HFF-Myc (cell line): ENCODE results near the gene RAB8B.

ENCODE experiments used
- DNase-seq: peaks from one replicate; pipeline ENCODE4 v3.0.0-alpha.2; 2011; ENCODE audit warnings: low read depth; ENCODE audit errors: extremely low read depth
- H3K4me3 ChIP-seq: replicated peaks from 2 replicates; pipeline ENCODE4 v1.5.1; 2011; ENCODE audit warnings: low read depth, mild to moderate bottlenecking, control low read depth, low read length
- TF ChIP-seq, protein P1 (sequence below): IDR thresholded peaks from 2 replicates; pipeline ENCODE4 v1.5.1; 2012; ENCODE audit warnings: mild to moderate bottlenecking, low read depth, low read length, control low read depth; ENCODE audit errors: missing control alignments

The RAB8B gene

DNA sequence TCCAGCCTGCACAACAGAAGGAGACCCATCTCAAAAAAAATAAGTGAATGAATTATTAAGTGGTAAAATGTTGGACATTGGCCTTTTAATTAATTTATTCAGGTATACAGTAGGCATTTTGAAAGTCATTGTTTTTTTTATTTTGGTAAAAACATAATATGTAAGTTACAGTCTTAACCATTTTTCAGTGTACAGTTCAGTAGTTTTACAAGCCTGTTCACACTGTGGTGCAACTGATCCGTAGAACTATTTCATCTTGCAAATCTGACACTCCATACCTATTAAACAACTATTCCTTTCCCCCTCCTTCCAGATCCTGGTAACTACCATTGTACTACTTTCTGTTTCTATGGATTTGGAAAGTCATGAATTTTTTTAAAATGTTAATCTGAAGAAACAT is 51.9 kb downstream of the RAB8B start:
- no peak for DNase-seq
- TF ChIP-seq, protein P1, sequence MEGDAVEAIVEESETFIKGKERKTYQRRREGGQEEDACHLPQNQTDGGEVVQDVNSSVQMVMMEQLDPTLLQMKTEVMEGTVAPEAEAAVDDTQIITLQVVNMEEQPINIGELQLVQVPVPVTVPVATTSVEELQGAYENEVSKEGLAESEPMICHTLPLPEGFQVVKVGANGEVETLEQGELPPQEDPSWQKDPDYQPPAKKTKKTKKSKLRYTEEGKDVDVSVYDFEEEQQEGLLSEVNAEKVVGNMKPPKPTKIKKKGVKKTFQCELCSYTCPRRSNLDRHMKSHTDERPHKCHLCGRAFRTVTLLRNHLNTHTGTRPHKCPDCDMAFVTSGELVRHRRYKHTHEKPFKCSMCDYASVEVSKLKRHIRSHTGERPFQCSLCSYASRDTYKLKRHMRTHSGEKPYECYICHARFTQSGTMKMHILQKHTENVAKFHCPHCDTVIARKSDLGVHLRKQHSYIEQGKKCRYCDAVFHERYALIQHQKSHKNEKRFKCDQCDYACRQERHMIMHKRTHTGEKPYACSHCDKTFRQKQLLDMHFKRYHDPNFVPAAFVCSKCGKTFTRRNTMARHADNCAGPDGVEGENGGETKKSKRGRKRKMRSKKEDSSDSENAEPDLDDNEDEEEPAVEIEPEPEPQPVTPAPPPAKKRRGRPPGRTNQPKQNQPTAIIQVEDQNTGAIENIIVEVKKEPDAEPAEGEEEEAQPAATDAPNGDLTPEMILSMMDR = no peak
- no peak overlapping the region for H3K4me3 ChIP-seq

- TF ChIP-seq, protein P1 = no peak
- no peak overlapping the region for H3K4me3 ChIP-seq
- no peak for DNase-seq
These were observed 53.7 kb downstream of the RAB8B start for GRCh38 chr15:63243101-63243500.

DNA sequence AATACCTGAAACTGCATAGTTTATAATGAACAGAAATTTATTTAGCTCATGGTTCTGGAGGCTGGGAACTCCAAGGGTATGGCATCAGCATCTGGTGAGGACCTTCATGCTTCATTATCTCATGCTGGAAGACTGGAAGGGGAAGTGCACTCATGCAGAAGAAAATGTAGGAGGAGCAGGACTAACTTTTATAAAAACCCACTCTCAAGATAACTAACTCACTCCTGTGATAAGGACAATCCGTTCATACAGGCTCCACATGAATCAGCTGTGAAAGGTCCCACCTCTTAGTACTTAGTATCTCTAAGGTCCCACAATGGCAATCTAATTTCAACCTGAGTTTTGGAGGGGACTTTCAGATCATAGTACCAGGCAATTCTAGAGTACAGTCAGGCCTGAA is 54.4 kb downstream of the RAB8B start:
- DNase-seq = no peak
- H3K4me3 ChIP-seq = no peak overlapping the region
- TF ChIP-seq, protein P1 = no peak

DNA sequence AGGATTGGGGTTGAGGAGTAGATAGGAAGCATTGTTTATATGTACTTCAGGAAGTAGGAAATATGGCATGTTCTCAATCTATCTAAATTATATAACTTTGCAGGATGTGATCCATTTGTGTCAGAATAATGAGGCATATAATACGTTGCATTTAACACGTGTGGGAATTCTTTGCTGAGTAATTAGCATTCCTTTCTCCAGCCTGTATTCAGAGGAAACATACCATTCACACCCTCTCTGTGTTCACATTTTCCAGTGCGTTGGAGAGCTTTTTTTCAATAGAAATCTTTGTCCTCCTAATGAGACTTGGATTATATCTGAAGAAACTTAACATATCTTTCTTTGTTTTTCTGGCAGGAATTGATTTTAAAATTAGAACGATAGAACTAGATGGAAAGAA is 55.0 kb downstream of the RAB8B start:
- DNase-seq = no peak
- H3K4me3 ChIP-seq = no peak overlapping the region
- TF ChIP-seq, protein P1 = no peak

GRCh38 chr15:63244976-63245645 is 55.7 kb downstream of the RAB8B start:
- TF ChIP-seq, protein P1 = no peak
- no peak for DNase-seq
- no peak overlapping the region for H3K4me3 ChIP-seq

GRCh38 chr15:63246691-63247469 is 57.5 kb downstream of the RAB8B start:
- TF ChIP-seq, protein P1 = no peak
- H3K4me3 ChIP-seq = no peak overlapping the region
- DNase-seq = no peak
